PC-9 (cell line): ENCODE data around the gene NDUFAF2.

Source experiments
- EZH2 ChIP-seq: fragments of 200-600 bp; sonication (generic); IDR thresholded peaks from 2 replicates; pipeline ENCODE4 v1.8.0; 2017; ENCODE audit warnings: antibody characterized with exemption, low read depth
- TF ChIP-seq, protein P1 (sequence below): fragments of 200-600 bp; sonication (generic); conservative IDR thresholded peaks from 2 replicates; pipeline ENCODE4 v1.6.1; 2017; ENCODE audit warnings: mixed run types, antibody characterized with exemption, mild to moderate bottlenecking, moderate library complexity

DNA sequence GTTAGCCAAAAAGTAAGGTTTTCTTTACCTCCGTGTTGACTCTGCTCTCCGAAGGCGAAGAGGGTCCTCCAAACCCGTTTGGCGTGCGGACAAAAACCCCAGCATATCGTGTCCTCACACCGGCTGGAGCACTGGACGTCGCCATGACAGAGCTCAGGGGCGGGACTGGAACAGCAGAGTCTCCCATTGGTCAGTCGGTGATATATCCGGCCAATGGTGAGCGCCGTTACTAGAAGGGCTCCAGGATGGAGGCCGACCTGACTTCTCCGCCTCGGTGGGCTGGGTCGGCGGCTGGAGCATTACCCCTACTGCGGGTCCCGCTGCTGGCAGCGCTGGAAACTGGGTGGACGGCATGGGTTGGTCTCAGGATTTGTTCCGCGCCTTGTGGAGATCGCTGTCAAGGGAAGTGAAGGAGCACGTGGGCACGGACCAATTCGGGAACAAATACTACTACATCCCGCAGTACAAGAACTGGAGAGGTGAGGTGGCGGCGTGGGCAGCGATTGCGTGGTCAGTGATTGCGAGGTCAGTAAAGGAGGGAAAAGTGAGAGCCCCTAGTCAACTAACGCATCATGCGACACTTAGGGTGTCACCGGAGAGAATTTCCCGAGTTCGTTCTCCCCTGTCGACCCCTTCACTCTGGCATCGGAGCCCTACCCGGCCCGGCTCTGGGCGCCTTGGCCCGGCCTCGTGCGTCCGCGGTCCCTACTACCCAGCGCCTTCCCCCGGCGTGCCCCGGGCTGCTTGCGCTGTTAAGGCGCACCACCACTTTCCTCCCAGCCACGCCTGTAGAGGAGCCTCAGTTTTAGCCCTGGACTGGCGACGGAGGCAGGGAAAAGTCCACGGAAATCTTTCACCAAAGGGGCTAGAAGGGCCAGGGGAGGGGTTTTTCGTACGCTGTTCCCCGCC lies at the start of gene NDUFAF2, which contains the start of gene ERCC8:
- TF ChIP-seq, protein P1, sequence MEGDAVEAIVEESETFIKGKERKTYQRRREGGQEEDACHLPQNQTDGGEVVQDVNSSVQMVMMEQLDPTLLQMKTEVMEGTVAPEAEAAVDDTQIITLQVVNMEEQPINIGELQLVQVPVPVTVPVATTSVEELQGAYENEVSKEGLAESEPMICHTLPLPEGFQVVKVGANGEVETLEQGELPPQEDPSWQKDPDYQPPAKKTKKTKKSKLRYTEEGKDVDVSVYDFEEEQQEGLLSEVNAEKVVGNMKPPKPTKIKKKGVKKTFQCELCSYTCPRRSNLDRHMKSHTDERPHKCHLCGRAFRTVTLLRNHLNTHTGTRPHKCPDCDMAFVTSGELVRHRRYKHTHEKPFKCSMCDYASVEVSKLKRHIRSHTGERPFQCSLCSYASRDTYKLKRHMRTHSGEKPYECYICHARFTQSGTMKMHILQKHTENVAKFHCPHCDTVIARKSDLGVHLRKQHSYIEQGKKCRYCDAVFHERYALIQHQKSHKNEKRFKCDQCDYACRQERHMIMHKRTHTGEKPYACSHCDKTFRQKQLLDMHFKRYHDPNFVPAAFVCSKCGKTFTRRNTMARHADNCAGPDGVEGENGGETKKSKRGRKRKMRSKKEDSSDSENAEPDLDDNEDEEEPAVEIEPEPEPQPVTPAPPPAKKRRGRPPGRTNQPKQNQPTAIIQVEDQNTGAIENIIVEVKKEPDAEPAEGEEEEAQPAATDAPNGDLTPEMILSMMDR = no peak
- TF ChIP-seq EZH2 = no peak
